CD14-positive monocyte (primary cell): ENCODE measurements around the gene SEMA4D. TPM values are rescaled to one million over a fixed set of nuclear protein-coding genes. Genes with fewer than 3 reads are reported as not detected.

Experiments
- DNase-seq, 3 donors: peaks; one replicate each; pipeline ENCODE4 v3.0.0-alpha.2; 2011 to 2022
- H2AFZ ChIP-seq: 2 replicates; pipeline ENCODE4 v1.6.0; 2012; ENCODE audit warnings: mild to moderate bottlenecking, low read depth, low read length, inconsistent platforms; ENCODE audit not compliant: insufficient read depth, poor library complexity, severe bottlenecking
- H3K27ac ChIP-seq, 2 donors: 1 replicate in 1 of 2; 2 replicates in 1 of 2; pipeline ENCODE4 v1.5.1; 2012 to 2013; ENCODE audit warnings: low read length in 2 of 2, control low read depth in 1 of 2, inconsistent platforms in 1 of 2, low read depth in 1 of 2, mild to moderate bottlenecking in 1 of 2
- H3K27me3 ChIP-seq, 2 donors: one replicate each; pipeline versions ENCODE4 v1.6.0 to v1.6.1; 2011 to 2013; ENCODE audit warnings: low read length in 2 of 2; ENCODE audit not compliant: control insufficient read depth in 2 of 2, insufficient read depth in 2 of 2
- H3K36me3 ChIP-seq, 2 donors: replicated peaks in 1 of 2; 1 replicate in 1 of 2; 2 replicates in 1 of 2; pipeline versions ENCODE4 v1.5.1 to v1.6.1; 2012 to 2013; ENCODE audit warnings: low read length in 2 of 2, control low read depth in 1 of 2, inconsistent platforms in 1 of 2, mild to moderate bottlenecking in 1 of 2; ENCODE audit not compliant: insufficient read depth in 2 of 2, control insufficient read depth in 1 of 2
- H3K4me1 ChIP-seq, 2 donors: 1 replicate in 1 of 2; 2 replicates in 1 of 2; pipeline versions ENCODE4 v1.5.1 to v1.6.1; 2012 to 2013; ENCODE audit warnings: low read length in 2 of 2, control low read depth in 1 of 2, inconsistent platforms in 1 of 2, mild to moderate bottlenecking in 1 of 2, moderate library complexity in 1 of 2; ENCODE audit not compliant: insufficient read depth in 2 of 2, control insufficient read depth in 1 of 2
- H3K4me2 ChIP-seq: replicated peaks from 2 replicates; pipeline ENCODE3; 2012; ENCODE audit warnings: low read length, moderate library complexity, mild to moderate bottlenecking; ENCODE audit not compliant: poor library complexity, severe bottlenecking; ENCODE audit errors: extremely low read depth
- H3K4me3 ChIP-seq, 3 experiments: fragments of 200-600 bp in 1 of 3; sonication (generic) in 1 of 3; replicated peaks in 1 of 3; 1 replicate in 2 of 3; 2 replicates in 1 of 3; pipeline ENCODE4 v1.5.1; 2011 to 2013; ENCODE audit warnings: low read length in 3 of 3, mild to moderate bottlenecking in 3 of 3, control low read depth in 2 of 3, low read depth in 2 of 3, inconsistent platforms in 1 of 3, moderate library complexity in 1 of 3
- H3K79me2 ChIP-seq: 2 replicates; pipeline ENCODE4 v1.6.0; 2012; ENCODE audit warnings: mild to moderate bottlenecking, control low read depth, inconsistent platforms, low read length, moderate library complexity; ENCODE audit not compliant: insufficient read depth
- H3K9ac ChIP-seq: 2 replicates; pipeline ENCODE4 v1.6.0; 2017; ENCODE audit warnings: low read length, mild to moderate bottlenecking; ENCODE audit not compliant: insufficient read depth, poor library complexity, severe bottlenecking
- H3K9me3 ChIP-seq, 2 donors: replicated peaks in 1 of 2; 1 replicate in 1 of 2; 2 replicates in 1 of 2; pipeline versions ENCODE4 v1.5.1 to v1.6.1; 2012 to 2013; ENCODE audit warnings: low read length in 2 of 2, control low read depth in 1 of 2; ENCODE audit not compliant: control insufficient read depth in 1 of 2, insufficient read depth in 1 of 2
- H4K20me1 ChIP-seq: 2 replicates; pipeline ENCODE4 v1.6.0; 2012; ENCODE audit warnings: mild to moderate bottlenecking, low read length, control low read depth, moderate library complexity; ENCODE audit not compliant: insufficient read depth
- H3K27ac Mint-ChIP-seq, 7 donors: one replicate each; pipeline ENCODE4 v1.8.0; 2020; ENCODE audit warnings: mild to moderate bottlenecking in 7 of 7, mixed read lengths in 7 of 7, moderate library complexity in 6 of 7, inconsistent platforms in 2 of 7
- H3K27me3 Mint-ChIP-seq, 3 donors: one replicate each; pipeline ENCODE4 v1.8.0; 2021 to 2022; ENCODE audit warnings: low read depth in 3 of 3, mild to moderate bottlenecking in 3 of 3, mixed read lengths in 3 of 3, moderate library complexity in 3 of 3, inconsistent platforms in 1 of 3
- H3K36me3 Mint-ChIP-seq, 2 donors: one replicate each; pipeline ENCODE4 v1.8.0; 2020; ENCODE audit warnings: mixed read lengths in 2 of 2, inconsistent platforms in 1 of 2, mild to moderate bottlenecking in 1 of 2
- H3K4me1 Mint-ChIP-seq: one replicate; pipeline ENCODE4 v1.8.0; 2020; ENCODE audit warnings: mild to moderate bottlenecking, mixed read lengths
- H3K4me3 Mint-ChIP-seq, 2 donors: one replicate each; pipeline ENCODE4 v1.8.0; 2020; ENCODE audit warnings: mild to moderate bottlenecking in 2 of 2, mixed read lengths in 2 of 2, moderate library complexity in 1 of 2
- H3K9me3 Mint-ChIP-seq, 7 donors: one replicate each; pipeline ENCODE4 v1.8.0; 2020 to 2022; ENCODE audit warnings: mixed read lengths in 7 of 7, mild to moderate bottlenecking in 6 of 7, moderate library complexity in 6 of 7, inconsistent platforms in 2 of 7
- WGBS: methylation state at CpG from one replicate; pipeline ENCODE4 v1.1.5; 2013; ENCODE audit warnings: missing lambda C conversion rate; ENCODE audit not compliant: insufficient coverage; 5-methylcytosine and 5-hydroxymethylcytosine counted together
- intact Hi-C, 2 donors: fragments of 100-400 bp; cut with micrococcal nuclease; formaldehyde crosslinking; loops; one replicate each; pipeline versions ENCODE4 v1.15.0 to v1.15.1; 2023
- polyA plus RNA-seq, 3 donors: library from polyadenylated mRNA; depleted of rRNA in 1 of 3; unstranded in 2 of 3; stranded (reverse) in 1 of 3; fragments of 300-500 nt in 2 of 3; fragments of >200 nt in 1 of 3; fragmentation: Illumina TruSeq in 2 of 3; gene quantifications; 1 replicate in 2 of 3; 2 replicates in 1 of 3; pipeline ENCODE4 v1.2.3, GENCODE V29; 2012 to 2021
- TF ChIP-seq, protein P1 (sequence below): fragments of 200-600 bp; IDR thresholded peaks from one replicate; pipeline ENCODE4 v1.8.0; 2022; ENCODE audit warnings: antibody characterized with exemption, mild to moderate bottlenecking

The SEMA4D gene
- polyA plus RNA-seq, 3 donors: 28.2 to 117 (median 28.6) TPM

GRCh38 chr9:89419978-89420394 is 77.9 kb downstream of the SEMA4D start:
- 18% methylated on average over 6 of the region's 6 CpGs for whole genome bisulfite sequencing
- Mint-ChIP-seq H3K4me3 (no peak overlapping the region), H3K27me3 (peaks cover 0 to 3% (median 0%) of the 10 kb centered on the region in 3 donors), H3K36me3 (peaks cover 55 to 78% of the 10 kb centered on the region in 2 donors), H3K9me3 (peaks cover 0 to 2% (median 0%) of the 10 kb centered on the region in 7 donors), H3K27ac (peak overlapping the region in 6 of 7 donors; percentile 1 to 95 (median 60)), H3K4me1 (peaks cover 67% of the 10 kb centered on the region)
- peaks cover 7 to 48% of the 10 kb centered on the region in 2 donors for H3K36me3 ChIP-seq
- H3K4me1 ChIP-seq: peaks cover 22 to 72% of the 10 kb centered on the region in 2 donors
- H4K20me1 ChIP-seq: peaks cover 99% of the 10 kb centered on the region
- H3K27me3 ChIP-seq: no peaks in the 10 kb centered on the region
- intact Hi-C loops: no loop called here
- H2AFZ ChIP-seq: no peak overlapping the region
- H3K4me3 ChIP-seq: no peak overlapping the region
- TF ChIP-seq, protein P1, sequence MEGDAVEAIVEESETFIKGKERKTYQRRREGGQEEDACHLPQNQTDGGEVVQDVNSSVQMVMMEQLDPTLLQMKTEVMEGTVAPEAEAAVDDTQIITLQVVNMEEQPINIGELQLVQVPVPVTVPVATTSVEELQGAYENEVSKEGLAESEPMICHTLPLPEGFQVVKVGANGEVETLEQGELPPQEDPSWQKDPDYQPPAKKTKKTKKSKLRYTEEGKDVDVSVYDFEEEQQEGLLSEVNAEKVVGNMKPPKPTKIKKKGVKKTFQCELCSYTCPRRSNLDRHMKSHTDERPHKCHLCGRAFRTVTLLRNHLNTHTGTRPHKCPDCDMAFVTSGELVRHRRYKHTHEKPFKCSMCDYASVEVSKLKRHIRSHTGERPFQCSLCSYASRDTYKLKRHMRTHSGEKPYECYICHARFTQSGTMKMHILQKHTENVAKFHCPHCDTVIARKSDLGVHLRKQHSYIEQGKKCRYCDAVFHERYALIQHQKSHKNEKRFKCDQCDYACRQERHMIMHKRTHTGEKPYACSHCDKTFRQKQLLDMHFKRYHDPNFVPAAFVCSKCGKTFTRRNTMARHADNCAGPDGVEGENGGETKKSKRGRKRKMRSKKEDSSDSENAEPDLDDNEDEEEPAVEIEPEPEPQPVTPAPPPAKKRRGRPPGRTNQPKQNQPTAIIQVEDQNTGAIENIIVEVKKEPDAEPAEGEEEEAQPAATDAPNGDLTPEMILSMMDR: no peak
- no peak overlapping the region for H3K4me2 ChIP-seq
- no peak overlapping the region for H3K9ac ChIP-seq
- peak overlapping the region in 1 of 2 donors; percentile 93 for H3K27ac ChIP-seq
- DNase-seq: no peak
- peaks cover 83% of the 10 kb centered on the region for H3K79me2 ChIP-seq
- H3K9me3 ChIP-seq: no peaks in the 10 kb centered on the region

DNA sequence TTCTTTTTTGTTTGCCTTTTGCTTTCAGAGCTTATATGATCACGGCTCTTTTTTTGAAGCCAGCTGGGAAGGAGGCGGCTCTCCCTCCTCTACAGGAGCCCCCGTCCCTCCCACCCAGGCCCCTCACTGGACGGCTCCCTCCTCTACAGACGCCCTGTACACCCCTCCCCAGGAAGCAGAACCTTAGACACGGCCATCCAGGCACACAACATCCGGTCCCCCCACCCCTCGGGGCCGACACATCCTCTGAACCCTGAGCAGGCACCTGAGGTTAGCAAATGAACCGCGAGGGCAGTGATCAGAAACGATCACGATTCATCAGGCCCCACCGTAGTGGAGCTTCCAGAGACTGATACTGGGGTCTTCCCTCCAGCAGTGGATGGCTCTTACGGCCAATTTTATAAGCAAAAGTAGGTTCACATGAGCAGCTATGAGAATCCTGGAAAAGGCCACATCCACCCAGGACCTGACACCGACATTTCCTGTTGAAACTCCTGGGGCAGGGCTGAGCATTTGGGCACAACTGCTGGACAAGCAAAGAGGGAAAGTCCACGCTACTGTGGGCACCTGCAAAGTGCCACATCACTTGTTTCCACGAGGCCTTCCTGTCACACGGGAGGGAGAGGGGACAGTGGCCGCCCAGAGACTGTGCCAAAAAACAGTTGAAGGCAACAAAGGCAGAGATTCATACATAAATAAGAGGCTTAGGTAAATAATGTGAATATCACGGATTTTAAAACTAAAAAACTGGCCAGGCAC is 78.9 kb downstream of the SEMA4D start:
- Histone ChIP-seq H3K79me2 (peaks cover 80% of the 10 kb centered on the region), H3K27ac (peak overlapping the region in 1 of 2 donors; percentile 55), H3K9me3 (no peaks in the 10 kb centered on the region), H4K20me1 (peaks cover 99% of the 10 kb centered on the region), H3K4me3 (no peak overlapping the region), H3K4me1 (peaks cover 22 to 65% of the 10 kb centered on the region in 2 donors), H2AFZ (no peak overlapping the region), H3K27me3 (no peaks in the 10 kb centered on the region), H3K9ac (no peak overlapping the region), H3K36me3 (peaks cover 13 to 57% of the 10 kb centered on the region in 2 donors), H3K4me2 (no peak overlapping the region)
- intact Hi-C loops: no loop called here
- Mint-ChIP-seq H3K36me3 (peaks cover 60 to 79% of the 10 kb centered on the region in 2 donors), H3K27ac (peak overlapping the region in 5 of 7 donors; percentile 39 to 85 (median 70)), H3K4me1 (peaks cover 59% of the 10 kb centered on the region), H3K27me3 (peaks cover 0 to 3% (median 0%) of the 10 kb centered on the region in 3 donors), H3K9me3 (peaks cover 0 to 2% (median 0%) of the 10 kb centered on the region in 7 donors), H3K4me3 (peak overlapping the region in 1 of 2 donors; percentile 61)
- DNase-seq: no peak
- WGBS: 36% methylated on average over 17 of the region's 21 CpGs
- TF ChIP-seq, protein P1: no peak
